PC-9 (cell line): ENCODE measurements around the gene NID2. TPM values are rescaled to one million over a fixed set of nuclear protein-coding genes. Genes with fewer than 3 reads are reported as not detected.

Experiments used
- BruUV-seq: library from RNA; stranded (reverse); fragments of 400-500 nt; replicated peaks from 2 replicates; lab custom pipeline; 2021; lab: Mats Ljungman, UMichigan
- CTCF ChIA-PET: fragments of 300-600 bp; sonication (Branson Sonifier 250); formaldehyde crosslinking; loops from one replicate; lab custom pipeline; 2022; ENCODE audit warnings: antibody characterized with exemption; lab: Charles Lee
- POLR2A ChIA-PET: fragments of 300-600 bp; sonication (Branson Sonifier 250); formaldehyde crosslinking; loops from one replicate; lab custom pipeline; 2022; ENCODE audit warnings: antibody characterized with exemption; ENCODE audit not compliant: unreplicated experiment; lab: Charles Lee
- DNase-seq, 2 experiments: peaks; one replicate each; pipeline versions ENCODE4 v3.0.0 to v3.0.0-alpha.2; 2015 to 2022; ENCODE audit warnings: mixed read lengths in 1 of 2
- H2AFZ ChIP-seq: fragments of 200-600 bp; sonication (generic); 2 replicates; pipeline ENCODE4 v1.8.1; 2017; ENCODE audit warnings: antibody characterized with exemption
- H3F3A ChIP-seq: fragments of 200-600 bp; sonication (generic); 2 replicates; pipeline ENCODE4 v1.8.1; 2017; ENCODE audit warnings: antibody characterized with exemption, mild to moderate bottlenecking, low read depth; ENCODE audit not compliant: insufficient read depth
- H3K27ac ChIP-seq: fragments of 200-600 bp; sonication (generic); 2 replicates; pipeline ENCODE4 v1.6.1; 2016; ENCODE audit warnings: mixed run types
- H3K27me3 ChIP-seq: fragments of 200-600 bp; sonication (generic); 2 replicates; pipeline ENCODE4 v1.6.1; 2016; ENCODE audit warnings: low read depth, mixed run types; ENCODE audit not compliant: insufficient read depth
- H3K36me3 ChIP-seq: fragments of 200-600 bp; sonication (generic); 2 replicates; pipeline ENCODE4 v1.6.1; 2016; ENCODE audit warnings: low read depth, mixed run types
- H3K4me1 ChIP-seq: fragments of 200-600 bp; sonication (generic); replicated peaks from 2 replicates; pipeline ENCODE4 v1.6.1; 2016; ENCODE audit warnings: mixed run types; ENCODE audit not compliant: insufficient read depth
- H3K4me2 ChIP-seq: fragments of 200-600 bp; sonication (generic); 2 replicates; pipeline ENCODE4 v1.6.1; 2017; ENCODE audit warnings: mixed run types
- H3K4me3 ChIP-seq: fragments of 200-600 bp; sonication (generic); 2 replicates; pipeline ENCODE4 v1.6.1; 2016; ENCODE audit warnings: mixed run types
- H3K79me2 ChIP-seq: fragments of 200-600 bp; sonication (generic); 2 replicates; pipeline ENCODE4 v1.6.1; 2017; ENCODE audit warnings: low read depth, mixed run types
- H3K9me2 ChIP-seq: fragments of 200-600 bp; sonication (generic); 2 replicates; pipeline ENCODE4 v1.8.1; 2017; ENCODE audit warnings: mild to moderate bottlenecking; ENCODE audit not compliant: insufficient read depth
- H3K9me3 ChIP-seq: fragments of 200-600 bp; sonication (generic); 2 replicates; pipeline ENCODE4 v1.8.1; 2016; ENCODE audit warnings: low read depth; ENCODE audit not compliant: insufficient read depth
- H4K20me1 ChIP-seq: fragments of 200-600 bp; sonication (generic); 2 replicates; pipeline ENCODE4 v1.8.1; 2017; ENCODE audit not compliant: insufficient read depth
- CTCF ChIP-seq: fragments of 200-600 bp; sonication (generic); conservative IDR thresholded peaks from 2 replicates; pipeline ENCODE4 v1.6.1; 2017; ENCODE audit warnings: mixed run types, antibody characterized with exemption, mild to moderate bottlenecking, moderate library complexity
- EZH2 ChIP-seq: fragments of 200-600 bp; sonication (generic); IDR thresholded peaks from 2 replicates; pipeline ENCODE4 v1.8.0; 2017; ENCODE audit warnings: antibody characterized with exemption, low read depth
- intact Hi-C: fragments of 100-400 bp; cut with micrococcal nuclease; formaldehyde crosslinking; loops from one replicate; pipeline ENCODE4 v1.10.0; 2022; ENCODE audit not compliant: unreplicated experiment
- total RNA-seq: library from RNA; stranded (reverse); gene quantifications from 2 replicates; pipeline ENCODE4 v1.2.3, GENCODE V29; 2021

Gene NID2
- total RNA-seq, 1 experiment from 2014 or later, result 0.11 TPM

GRCh38 chr14:52039124-52039815 is 29.6 kb downstream of the NID2 start:
- Histone ChIP-seq H4K20me1 (no peaks in the 10 kb centered on the region), H3K27me3 (no peaks in the 10 kb centered on the region), H3K79me2 (no peaks in the 10 kb centered on the region), H3K4me1 (no peaks in the 10 kb centered on the region), H2AFZ (no peak overlapping the region), H3K4me3 (no peak overlapping the region), H3F3A (no peaks in the 10 kb centered on the region; the same call in 1 of the 2 replicates), H3K4me2 (no peak overlapping the region), H3K27ac (no peak overlapping the region), H3K9me3 (no peaks in the 10 kb centered on the region), H3K36me3 (no peaks in the 10 kb centered on the region), H3K9me2 (no peaks in the 10 kb centered on the region)
- ChIA-PET POLR2A (no interaction called here), CTCF (no interaction called here)
- no peak for DNase-seq
- intact Hi-C loops, result no loop called here
- no TSS peak for BruUV-seq
- TF ChIP-seq CTCF (no peak), EZH2 (no peak)

DNA sequence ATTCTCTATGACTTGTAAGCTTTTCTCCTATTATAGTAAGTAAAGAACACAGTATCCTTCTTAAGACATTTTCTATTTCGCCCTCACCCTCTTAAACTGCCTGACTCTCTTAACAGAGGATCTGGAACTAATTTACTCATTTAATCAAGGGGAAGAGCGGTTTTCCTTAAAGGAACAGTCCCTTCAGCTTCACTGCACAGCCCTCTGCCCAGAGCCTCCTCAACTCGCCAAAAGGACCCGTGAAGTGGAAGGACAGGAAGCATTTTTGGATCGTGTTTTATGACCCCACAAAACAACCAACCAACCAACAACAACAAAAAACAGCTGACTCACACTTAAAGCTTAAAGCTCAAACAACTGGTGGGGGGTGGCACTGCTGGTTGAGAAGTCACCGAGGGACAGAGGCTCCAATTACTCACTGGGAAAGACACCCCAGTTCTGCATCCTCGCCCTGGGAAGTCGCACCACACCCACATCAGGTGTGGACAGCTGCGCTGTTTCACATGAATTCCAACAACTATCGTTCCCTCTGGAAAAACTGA is 35.7 kb downstream of the NID2 start:
- ChIA-PET CTCF (no interaction called here), POLR2A (interaction anchor here (0.7 kb wide), 1 partner anchor 47 kb away, joined by 5 read pairs; no protein-coding TSS in a partner anchor)
- H3K36me3 ChIP-seq, result no peaks in the 10 kb centered on the region
- peak overlapping the region; percentile 58 for H3K27ac ChIP-seq
- BruUV-seq, result no TSS peak
- intact Hi-C loops, result no loop called here
- no peak overlapping the region for H3K4me3 ChIP-seq
- no peaks in the 10 kb centered on the region for H3K27me3 ChIP-seq
- H4K20me1 ChIP-seq, result no peaks in the 10 kb centered on the region
- peaks cover 12% of the 10 kb centered on the region; the same call in 1 of the 2 replicates for H3K4me1 ChIP-seq
- no peaks in the 10 kb centered on the region for H3K79me2 ChIP-seq
- H3F3A ChIP-seq, result peaks cover 13% of the 10 kb centered on the region; the same call in 1 of the 2 replicates
- no peaks in the 10 kb centered on the region for H3K9me2 ChIP-seq
- peak; percentile 43 to 63 for DNase-seq
- H2AFZ ChIP-seq, result peak overlapping the region; percentile 71; the same call in 1 of the 2 replicates
- peak overlapping the region; percentile 39; the same call in 1 of the 2 replicates for H3K4me2 ChIP-seq
- H3K9me3 ChIP-seq, result no peaks in the 10 kb centered on the region
- no peak for TF ChIP-seq EZH2
- TF ChIP-seq CTCF, result no peak

- H4K20me1 ChIP-seq, result no peaks in the 10 kb centered on the region
- H3K4me1 ChIP-seq, result peaks cover 12% of the 10 kb centered on the region; the same call in 1 of the 2 replicates
- no peaks in the 10 kb centered on the region for H3K9me3 ChIP-seq
- no peak overlapping the region for H3K4me2 ChIP-seq
- H2AFZ ChIP-seq, result no peak overlapping the region
- no peaks in the 10 kb centered on the region for H3K79me2 ChIP-seq
- intact Hi-C loops, result no loop called here
- H3K36me3 ChIP-seq, result no peaks in the 10 kb centered on the region
- CTCF ChIA-PET, result no interaction called here
- POLR2A ChIA-PET, result no interaction called here
- no peaks in the 10 kb centered on the region for H3K9me2 ChIP-seq
- BruUV-seq, result no TSS peak
- TF ChIP-seq EZH2, result no peak
- no peak for TF ChIP-seq CTCF
- H3K27ac ChIP-seq, result peak overlapping the region; percentile 58; the same call in 1 of the 2 replicates
- H3K27me3 ChIP-seq, result no peaks in the 10 kb centered on the region
- no peak overlapping the region for H3K4me3 ChIP-seq
- DNase-seq, result no peak
- H3F3A ChIP-seq, result peaks cover 13% of the 10 kb centered on the region; the same call in 1 of the 2 replicates
Measured at GRCh38 chr14:52032204-52032801, 36.6 kb downstream of the NID2 start.
